ENCODE measurements around the gene LRPPRC.
"Not testable (repeated sequence)": the region's sequence is repeated elsewhere in the genome, so short reads cannot be mapped to it uniquely, and the experiment has no call there.

Gene LRPPRC

DNA sequence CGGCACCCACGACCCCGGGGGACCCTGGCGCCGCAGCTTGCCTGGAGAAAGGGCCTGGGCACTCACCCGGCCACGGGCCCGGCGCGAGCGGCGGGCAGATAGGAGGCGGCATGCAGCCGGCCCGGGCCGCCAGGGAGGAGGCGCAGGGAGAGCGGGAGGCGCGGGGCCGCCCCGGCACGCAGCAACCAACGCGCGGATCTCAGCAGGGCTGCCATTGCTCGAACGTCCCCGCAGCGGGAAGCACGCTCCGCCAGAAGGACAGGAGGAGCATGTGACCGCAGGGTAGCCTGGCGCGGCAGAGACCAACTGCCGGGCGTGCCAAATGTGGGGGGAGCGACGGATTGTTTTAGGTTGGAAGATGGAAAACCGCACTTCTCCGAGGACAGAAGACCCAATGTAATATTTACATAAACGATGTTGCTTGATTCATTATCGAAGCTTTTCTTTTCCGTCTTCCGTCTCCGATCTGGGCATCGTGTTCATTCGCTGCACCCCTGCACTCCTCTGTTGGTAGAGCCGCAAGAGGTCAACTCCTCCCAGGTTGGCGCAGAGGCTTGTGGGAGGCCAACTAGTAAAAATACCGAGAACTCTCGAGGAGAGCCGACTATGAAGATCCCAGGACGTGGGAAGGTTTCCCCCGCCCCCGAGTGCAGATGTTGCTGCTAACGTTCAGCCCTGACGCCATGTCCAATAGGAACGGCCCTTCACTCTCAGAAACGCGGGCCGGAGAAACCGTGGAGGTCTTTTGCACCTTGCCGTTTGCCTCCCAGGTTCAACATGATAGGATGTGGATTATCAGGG is at the start of gene LRPPRC:
Gene LRPPRC (minus strand): TSS at position 257 of the 801 bp plus-strand sequence. CDS start 42 bp downstream, at position 215.
- DNase-seq (ENCODE audit: low read depth in 2 of 2): peak; percentile 75 to 81

DNA sequence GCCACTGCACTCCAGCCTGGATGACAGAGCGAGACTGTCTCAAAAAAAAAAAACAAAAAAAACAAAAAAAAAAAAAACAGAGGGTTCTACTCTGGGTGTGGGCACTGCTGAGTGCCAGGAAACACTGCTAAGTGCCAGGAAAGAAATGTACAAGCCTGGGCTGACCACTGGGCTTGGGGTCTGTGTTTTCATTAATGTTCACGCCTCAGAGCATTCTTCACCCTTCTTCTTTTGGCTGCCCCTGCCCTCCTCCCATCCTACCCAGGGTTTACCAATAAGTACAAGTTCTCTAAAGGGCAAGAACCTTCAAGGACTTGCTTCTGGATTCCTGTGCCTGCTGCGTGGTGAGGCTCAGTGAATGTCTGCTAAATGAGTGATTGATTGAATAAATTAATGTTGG is 49.3 kb upstream of the LRPPRC start:
- DNase-seq (ENCODE audit: low read depth in 2 of 2): no peak

DNA sequence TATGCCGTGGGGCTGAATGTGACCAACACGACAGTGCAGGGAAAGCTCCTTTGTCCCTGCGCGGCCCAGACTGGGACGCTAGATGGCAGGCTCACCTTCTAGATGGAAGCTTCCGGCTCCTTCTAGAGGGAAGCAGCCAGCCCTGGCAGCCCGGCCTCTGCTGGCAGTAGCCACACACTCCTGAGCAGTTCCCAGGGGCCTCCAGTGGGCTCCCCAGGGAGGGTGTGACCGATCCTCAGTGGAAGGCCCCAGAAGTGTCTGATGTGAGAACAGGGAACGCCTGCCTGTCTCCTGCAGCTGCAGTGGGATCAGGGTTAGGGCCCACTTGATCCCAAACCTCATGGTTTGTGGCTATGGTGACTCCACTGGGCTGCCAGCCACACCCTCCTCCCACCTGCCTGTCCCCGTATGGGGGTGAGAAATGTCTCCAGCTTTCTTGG is 48.5 kb upstream of the LRPPRC start:
- DNase-seq (ENCODE audit: low read depth in 2 of 2): peak; percentile 66 to 71

DNA sequence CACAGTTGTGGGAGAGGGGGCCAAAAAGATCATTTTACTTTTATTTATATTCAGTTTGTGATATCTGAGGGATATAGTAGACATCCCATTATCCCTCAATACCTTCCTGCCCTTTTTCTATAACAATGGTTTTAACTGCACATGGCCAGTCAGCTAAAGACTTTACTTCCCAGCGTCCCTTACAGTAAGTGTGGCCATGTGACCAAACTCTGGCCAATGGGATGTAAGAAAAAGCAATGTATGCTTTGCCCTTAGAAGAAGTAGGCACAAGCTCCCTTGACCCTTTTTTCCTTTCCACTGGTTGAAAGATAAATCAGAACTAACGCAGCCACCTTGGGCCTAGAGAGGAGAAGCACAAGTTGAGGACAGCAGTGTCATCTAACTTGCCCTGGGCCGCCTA is 44.6 kb upstream of the LRPPRC start:
- DNase-seq (ENCODE audit: low read depth in 2 of 2): no peak

DNA sequence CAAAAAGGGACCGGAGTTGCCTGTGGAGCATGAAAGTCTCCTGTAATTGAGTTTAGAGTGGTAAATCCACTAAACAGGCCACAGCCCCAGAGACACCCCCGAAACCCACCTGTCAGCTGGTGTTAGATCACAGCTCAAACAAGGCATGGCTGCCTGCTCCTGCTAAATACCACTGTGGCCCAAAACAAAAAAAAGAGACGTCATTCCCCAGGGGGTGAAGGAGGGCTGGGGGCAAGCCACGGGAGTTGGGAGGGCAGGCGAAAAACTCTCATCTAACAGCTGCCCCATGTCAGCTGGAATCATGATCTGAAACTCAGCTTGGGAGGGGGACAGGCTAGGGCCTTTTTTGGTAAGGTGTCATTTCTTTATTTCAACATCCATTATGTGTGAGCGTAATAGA is 42.5 kb upstream of the LRPPRC start:
- DNase-seq (ENCODE audit: low read depth in 2 of 2): no peak

DNA sequence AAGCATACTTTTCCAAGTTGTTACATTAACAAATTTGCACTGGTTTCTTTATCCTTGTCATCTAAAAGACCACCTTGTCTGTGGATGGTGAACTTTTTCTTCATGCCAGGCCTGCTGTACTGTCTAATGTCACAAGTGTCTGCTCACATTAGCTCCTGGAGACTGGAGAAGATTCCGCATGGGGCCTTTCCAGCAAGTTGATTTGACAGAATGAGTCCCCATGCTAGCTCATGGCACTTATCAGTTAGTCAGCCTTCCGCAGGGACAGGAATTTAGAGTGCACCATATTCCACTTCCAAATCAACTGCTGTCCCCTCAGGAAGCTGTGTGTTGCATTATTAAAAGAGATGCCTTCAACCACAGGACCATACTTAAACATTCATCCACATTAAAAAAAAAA is 41.4 kb upstream of the LRPPRC start:
- no peak for DNase-seq (ENCODE audit: low read depth in 2 of 2)

DNA sequence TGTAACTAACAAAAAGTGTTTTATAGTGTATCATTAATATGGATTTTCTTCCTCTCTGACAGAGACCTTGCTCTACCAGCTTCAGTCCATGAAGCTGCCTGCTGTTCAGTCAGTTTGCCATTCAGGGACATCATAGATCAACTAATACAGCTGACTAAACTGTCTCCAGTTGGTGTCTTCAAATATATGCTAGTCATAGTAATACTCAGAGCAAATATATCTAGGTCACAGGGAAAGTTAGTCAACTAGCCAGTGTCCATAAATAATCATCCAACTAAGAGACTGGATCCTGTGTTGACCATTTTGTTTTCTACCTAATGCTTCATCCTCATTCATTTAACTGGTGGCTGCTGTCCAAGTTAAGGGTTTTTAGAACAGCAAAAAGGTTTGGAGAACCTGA is 38.2 kb upstream of the LRPPRC start:
- no peak for DNase-seq (ENCODE audit: low read depth in 2 of 2)

DNA sequence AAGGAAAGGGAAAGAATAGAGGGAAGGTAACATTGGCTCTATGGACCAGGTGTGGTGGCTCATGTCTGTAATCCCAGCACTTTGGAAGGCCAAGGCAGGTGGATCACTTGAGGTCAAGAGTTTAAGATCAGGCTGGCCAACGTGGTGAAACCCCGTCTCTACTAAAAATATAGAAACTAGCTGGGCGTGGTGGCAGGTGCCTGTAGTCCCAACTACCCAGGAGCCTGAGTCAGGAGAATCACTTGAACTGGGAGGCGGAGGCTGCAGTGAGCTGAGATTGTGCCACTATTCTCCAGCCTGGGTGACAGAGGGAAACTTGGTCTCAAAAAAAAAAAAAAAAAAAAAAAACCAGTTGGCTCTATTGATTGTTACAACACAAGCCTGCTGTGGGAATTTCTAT is 31.3 kb upstream of the LRPPRC start:
- DNase-seq (ENCODE audit: low read depth in 2 of 2): not testable (repeated sequence)

DNA sequence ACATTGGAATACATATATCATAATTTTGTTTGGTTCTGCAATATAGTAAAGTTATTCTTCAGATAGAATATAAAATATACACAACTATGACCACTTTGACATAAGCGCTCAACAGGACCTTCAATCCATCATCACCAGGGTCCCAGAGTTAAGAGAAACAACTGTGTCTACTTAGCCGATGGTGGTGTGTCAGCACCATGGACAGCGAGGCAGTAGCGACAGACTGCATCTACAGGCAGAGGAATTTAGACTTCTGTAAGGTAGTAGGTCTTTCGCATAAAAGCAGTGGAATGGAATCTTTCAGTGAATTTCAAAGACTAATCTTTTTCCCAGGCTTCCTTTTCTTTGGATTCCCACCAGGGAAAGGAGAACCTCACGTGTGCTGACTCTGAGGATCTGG is 20.5 kb upstream of the LRPPRC start:
- DNase-seq (ENCODE audit: low read depth in 2 of 2): peak in 1 of 2 donors; percentile 27

DNA sequence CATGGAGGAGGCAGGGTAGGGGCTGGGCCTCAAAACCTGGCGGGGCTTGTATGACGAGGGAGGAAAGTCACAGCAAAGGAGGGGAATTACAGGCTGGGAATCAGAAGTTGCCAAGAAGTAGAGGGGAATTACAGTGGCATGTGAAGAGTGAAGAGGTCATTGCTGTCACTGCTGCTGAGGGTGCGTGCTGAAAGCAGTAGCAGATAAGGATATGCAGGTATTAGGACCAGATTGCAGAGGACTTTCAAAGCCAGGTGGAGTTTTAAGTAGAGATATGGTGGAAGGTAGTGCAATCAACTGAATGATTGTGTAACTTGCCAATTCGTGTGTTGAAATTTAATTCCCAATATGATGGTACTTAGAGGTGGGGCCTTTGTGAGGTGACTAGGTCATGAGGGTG is 19.4 kb upstream of the LRPPRC start:
- DNase-seq (ENCODE audit: low read depth in 2 of 2): no peak

DNA sequence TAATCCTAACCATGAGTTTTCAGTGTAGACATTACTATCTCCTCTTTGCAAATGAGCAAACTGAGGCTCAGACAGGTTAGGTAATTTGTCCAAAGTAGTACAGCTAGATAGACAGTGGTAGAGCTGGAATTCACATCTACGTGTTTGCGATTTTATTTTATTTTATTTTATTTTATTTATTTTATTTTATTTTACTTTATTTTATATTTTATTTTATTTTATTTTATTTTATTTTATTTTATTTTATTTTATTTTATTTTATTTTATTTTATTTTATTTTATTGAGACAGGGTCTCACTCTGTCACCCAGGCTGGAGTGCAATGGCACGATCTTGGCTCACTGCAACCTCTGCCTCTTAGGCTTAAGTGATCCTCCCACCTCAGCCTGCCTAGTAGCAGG is 17.4 kb upstream of the LRPPRC start:
- not testable (repeated sequence) for DNase-seq (ENCODE audit: low read depth in 2 of 2)

DNA sequence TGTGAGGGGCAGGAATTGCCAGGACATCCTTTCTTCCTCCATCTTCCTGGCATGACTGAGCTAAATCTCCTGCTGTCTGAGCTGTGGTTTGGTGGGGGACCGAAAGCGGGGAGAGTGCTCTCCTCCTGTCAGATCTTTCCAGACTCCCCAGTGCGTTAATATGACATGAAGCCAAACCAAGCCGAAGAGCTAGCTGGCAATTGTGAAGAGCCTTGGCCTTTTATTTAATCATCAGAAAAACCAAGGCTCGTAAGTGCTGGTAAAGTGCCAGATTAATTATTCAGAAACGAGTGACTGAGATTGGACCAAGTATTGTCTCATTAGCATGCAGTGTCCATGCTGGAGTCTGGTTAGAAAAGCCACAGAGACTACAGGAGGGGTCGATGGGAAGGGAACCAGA is 14.5 kb upstream of the LRPPRC start:
- DNase-seq (ENCODE audit: low read depth in 2 of 2): no peak

DNA sequence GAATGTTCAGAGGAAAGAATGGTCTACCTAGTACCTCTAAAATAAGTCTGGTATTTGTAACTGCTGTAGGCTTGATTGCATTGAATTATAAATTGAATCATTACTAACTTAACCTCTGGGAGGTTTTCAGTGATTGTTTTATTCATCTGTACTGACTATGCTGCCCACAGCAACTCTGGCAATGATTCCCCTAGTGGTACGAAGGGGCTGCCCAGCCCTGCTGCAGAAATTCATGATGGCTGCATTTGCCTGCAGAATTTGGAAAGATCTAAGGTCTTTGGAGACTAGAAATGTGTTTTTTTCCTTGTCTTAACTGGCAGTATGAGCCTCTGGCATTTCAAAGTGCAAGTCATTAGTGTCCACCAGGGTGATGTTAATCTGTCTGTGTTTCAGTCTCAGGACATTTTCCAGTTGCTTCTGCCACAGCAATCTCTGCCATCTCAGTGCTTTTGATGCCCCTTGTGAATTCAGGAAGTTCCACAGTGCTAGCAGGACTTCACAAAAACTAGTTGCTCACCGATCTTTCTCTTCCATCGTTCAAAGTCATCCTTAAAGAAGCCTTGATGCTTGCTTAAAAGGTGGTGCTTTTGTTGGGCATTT is 13.4 kb upstream of the LRPPRC start:
- DNase-seq (ENCODE audit: low read depth in 2 of 2): no peak

DNA sequence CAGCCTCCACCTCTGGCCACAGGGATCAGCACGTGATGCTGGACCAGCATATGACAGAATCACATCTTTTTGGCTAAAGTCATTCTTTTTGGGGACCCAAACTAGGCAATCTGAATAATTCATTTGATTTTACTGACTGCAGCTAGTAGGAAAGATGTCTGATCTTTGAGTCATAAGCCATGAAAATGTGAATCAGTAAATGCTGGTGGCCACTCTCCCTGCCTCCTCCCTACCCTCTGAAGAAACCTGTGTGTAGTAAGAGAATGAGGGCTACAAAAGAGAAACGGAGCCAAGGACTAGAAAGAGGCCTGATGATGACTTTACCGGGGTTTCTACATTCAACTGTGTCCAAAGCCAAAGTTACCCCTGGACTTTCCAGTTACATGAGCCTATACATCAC is 10.1 kb upstream of the LRPPRC start:
- no peak for DNase-seq (ENCODE audit: low read depth in 2 of 2)

DNA sequence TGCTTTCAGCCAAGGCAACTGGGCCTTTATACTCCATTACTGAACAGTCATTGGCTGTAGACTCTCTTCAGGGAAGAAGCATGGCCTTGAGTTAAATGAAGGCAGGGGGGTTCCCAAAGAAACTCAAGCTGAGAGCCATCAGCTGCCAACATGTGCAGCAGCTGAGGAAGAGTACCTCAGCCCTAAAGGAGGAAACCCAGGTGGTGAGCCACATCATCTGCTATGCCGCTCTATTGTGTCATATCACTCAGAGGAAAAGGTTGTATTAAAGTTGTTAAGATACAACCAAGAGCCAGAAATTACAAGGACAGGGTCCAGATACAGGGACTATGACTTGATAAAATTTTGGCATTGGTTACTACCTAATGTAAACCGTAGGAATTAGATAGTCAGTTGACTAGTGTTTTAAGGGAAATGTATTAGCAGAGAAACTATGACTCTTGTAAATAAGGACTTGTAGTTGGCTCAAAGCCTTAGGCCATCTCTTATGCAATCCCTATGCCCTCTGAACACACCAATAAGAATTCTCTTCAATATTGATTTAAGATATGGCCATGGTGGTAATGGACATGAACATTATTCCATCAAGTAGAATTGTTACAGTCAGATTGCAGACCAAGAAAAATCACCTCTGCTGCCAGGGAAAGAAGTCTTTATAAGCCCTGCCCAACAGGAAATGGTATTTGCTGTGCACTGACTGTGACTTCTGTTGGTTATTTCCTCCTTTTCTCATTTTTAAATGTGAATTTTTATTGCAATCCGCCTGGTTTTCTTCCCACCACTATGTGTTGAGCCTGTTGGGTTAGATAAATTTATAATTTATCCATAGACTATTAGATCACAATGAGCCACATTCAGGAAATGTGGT is 9.2 kb upstream of the LRPPRC start:
- no peak for DNase-seq (ENCODE audit: low read depth in 2 of 2)

DNA sequence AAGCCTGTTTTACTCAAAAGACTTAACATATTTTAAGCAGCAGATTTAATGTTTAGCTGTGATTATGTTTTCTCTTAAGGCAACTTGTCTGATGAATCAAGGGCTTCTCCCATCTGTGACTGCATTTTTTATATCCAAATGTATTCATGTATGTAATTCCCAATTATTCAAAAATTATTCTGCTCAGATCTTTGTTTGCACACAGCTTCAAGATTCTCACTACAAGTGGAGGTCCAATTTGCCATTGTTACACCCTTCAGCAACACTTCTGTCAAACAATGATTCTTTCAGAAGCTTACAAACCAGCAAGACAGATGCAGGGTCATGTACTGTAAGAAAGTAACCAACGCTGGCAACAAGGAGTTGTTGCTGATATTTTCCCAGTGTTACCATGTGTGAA is 5.9 kb upstream of the LRPPRC start:
- DNase-seq (ENCODE audit: low read depth in 2 of 2): no peak

DNA sequence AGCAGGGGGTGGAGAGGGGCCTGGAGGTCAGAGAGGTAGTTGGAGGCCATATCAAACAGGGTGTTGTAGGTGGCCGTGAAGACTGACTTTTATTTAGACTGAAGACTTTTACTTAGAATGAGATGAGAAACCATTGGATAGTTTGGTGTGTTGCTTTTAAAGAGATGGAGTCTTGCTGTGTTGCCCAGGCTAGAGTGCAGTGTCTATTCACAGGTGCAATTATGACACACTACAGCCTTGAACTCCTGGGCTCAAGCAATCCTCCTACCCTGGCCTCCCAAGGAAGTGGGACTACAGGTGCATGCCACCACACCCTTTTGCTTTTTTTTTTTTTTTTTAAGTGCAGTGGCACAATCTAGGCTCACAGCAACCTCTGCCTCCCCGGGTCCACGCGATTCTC is 2.5 kb upstream of the LRPPRC start:
- DNase-seq (ENCODE audit: low read depth in 2 of 2): no peak

DNA sequence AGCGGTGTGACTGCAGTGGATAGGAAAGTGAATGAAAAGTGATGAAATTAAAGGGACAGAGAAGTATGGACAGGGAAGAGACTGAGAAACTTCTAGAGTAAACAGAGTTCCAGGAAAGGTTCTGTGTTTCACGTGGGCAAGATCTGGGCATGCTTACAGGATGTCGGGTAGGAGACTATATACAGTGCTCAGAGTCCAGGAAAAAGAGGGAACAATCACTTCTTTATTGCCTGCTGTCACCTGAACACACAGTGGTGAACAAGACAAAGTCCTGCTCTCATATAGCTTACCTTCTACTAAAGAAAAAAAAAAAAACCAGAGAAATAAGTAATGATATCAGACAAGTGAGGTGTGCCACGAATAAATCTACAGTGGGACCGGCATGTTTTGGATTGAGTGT is 2.4 kb downstream of the LRPPRC start:
- no peak for DNase-seq (ENCODE audit: low read depth in 2 of 2)

DNA sequence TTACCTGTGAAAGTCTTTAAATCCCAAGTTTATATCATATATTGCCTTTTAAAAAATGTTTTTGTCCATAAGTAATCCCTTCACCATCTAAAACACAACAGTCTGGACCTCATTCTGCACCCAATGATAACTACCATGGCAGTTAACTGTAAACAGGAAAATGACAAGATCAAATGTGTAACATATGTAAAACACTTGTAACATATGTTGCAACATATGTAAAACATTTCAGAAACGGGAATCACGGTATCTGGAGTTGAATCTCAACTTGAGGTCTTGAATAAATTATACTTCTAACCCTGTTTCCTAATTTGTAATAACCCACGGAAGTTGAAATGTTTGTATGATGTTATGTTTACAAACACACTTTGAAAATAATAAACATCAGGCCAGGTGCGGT is 6.2 kb downstream of the LRPPRC start:
- DNase-seq (ENCODE audit: low read depth in 2 of 2): no peak

DNA sequence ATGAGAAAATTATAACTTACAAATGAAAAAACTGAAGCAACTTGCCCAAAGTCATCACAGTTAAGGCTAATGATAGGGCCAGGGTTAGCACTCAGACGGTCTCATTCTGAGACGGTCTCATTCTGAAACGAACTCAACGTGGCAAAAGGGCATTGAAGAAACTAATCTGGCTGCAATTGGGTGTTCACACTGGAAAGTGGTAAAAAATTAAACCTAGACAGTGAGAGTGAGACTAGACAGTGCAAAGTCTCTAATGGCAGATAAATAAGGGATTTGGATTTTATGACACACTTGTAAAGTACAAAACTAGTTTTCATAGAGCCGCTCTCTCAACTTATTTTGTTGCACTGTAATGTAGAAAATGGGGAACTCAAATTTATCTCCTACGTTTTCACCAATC is 9.2 kb downstream of the LRPPRC start:
- DNase-seq (ENCODE audit: low read depth in 2 of 2): no peak

DNA sequence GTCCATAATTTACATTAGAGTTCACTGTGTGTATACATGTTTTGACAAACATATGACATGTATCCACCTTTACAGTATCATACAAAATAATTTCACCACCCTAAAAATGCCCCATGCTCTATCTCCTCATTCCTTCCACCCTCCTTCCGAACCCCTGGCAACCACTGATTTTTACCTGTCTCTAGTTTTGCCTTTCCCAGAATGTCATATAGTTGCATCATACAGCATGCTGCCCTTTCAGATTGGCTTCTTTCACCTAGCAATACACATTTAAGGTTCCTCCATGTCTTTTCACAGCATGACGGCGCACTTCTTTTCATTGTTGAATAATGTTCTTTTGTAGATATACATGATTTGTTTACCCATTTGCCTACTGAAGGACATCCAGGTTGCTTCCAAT is 10.4 kb downstream of the LRPPRC start:
- DNase-seq (ENCODE audit: low read depth in 2 of 2): no peak

DNA sequence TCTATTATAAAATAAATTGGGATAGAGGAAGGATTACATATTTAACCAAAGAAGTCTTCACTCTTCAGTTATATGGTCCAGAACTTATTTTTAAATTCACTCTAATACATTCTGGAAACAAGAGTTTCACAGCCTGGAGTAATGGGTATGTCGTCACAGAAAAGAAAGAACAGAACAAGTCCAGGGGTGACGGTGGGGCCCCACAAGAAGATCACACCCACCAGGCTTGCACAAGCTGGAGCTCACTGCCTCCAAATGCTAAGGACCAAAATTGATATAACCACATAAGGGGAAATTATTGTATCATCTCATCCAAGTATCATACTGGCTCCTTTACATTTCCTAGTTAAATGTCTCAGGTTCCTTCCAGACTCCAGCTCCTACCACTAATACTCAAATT is 11.3 kb downstream of the LRPPRC start:
- no peak for DNase-seq (ENCODE audit: low read depth in 2 of 2)

DNA sequence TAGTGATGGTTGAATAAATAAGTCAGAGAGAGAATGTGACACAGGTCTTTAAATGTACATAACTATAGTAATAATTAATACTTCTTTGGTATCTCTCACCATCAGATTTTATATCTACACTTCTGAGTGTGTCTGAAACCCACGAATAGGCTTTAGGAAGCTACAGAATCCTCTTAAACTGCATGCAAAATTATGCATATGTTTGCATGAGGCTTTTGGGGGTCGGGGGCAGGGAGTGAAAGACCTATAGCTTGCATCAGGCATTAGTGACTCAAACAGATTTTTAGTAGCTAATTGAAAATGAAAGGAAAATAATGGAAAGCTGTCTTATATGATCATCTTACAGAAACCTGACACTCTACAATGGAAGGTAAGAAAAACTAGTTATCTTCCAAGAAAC is 14.9 kb downstream of the LRPPRC start:
- DNase-seq (ENCODE audit: low read depth in 2 of 2): no peak

Data from stimulated activated CD4-positive, alpha-beta T cell treated with anti-CD3 and anti-CD28 coated beads, Interleukin-1b, Interleukin-23, amount 100 ng/mL, for 4 hours (primary cell).